ENCODE data around the gene FGGY.
"Not testable (repeated sequence)": the region's sequence is repeated elsewhere in the genome, so short reads cannot be mapped to it uniquely, and the experiment has no call there.

FGGY gene

DNA sequence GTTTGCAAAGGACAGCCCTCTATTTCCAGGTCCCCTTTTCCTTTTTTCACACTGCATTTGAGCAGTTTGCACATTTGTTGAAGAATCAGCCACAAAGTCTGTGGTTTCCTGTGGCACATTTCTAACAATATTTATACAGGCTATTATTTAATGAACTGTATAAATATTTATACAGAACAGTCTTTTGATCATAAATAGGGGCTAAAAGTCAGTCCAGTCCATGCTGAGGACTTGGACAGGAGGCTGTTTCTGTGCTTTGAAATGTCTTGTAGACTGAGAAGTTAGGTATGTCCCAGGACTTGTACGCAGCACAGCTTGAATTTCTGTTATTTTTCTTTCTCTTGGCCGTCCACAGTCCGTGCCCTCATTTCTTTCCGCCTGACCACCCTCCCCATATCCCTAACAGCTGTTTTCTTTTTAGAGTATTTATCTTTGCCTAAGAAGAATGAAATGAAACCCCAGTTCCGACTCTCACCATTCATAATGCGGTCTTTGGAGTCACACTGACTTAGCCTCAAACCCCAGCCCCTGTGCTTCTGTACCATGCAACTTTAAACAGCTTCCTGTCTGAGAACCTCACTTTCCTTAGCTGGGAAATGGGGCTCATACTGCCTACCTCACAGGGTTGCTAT, 19.7 kb downstream of the FGGY start:
- no peak for DNase-seq

DNA sequence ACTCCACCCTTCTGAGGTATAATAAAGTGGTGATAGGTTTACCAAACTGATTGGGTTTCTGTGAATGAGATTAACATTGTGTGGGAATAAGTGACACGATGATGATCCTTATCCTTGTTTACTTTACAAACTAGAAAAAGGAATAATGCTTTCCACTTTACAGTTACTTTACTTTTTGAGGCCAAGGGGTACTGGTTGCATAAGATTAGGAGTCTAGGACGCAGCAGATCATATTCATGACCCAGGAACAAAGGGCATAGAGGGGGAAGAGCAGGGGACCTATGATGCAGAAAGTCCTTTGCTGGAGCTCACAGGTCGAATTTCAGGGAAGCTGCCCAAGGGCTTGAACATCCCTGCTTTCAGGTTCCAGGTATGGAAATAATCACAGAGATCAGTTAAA, 20.4 kb downstream of the FGGY start:
- DNase-seq, result no peak

DNA sequence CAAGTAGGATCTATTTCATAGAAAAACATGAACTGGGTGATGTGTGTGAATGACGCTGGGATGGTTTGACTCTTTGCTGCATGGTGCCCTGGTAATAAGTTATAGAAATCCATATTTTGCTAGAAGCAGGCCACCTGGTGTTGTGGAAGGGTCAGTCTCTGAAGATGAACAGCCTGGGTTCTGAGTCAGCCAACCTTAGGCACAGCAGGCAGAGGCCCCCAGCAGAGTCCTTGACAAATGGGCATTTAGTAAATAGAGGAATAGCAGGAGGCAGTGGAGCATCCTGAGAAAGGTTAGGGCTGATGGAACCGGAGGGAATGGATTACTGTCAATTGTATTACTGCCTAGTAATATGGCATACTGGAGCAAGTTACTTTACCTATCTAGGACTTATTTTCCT, 20.9 kb downstream of the FGGY start:
- no peak for DNase-seq

DNA sequence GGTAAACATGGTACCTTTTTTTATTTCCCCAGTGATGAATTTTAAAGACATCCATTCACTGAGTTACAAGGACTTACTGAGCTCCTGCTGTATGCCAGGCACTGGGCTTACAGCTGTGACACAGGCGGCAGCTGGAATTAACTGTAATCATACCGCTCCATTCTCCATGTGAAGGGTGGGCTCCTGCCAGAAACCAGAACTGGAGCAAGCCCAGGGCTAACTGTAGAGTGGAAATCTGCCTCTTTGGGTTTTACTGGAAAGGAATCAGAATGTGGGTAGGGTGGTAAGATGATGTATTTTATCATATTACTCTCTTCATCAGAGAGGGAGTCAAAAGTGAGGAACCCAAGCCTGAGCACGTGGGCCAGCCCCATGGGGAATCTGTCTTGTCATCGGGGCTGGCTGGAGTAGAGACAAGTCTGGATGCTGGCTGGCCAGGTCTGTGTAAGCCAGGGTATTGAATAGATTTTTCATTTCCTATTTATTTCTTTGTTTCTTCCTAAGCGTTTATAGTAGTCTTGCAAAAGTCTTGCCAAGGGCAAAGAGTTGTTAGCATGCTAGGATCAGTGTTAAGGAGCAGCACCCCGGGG, 21.5 kb downstream of the FGGY start:
- no peak for DNase-seq

DNA sequence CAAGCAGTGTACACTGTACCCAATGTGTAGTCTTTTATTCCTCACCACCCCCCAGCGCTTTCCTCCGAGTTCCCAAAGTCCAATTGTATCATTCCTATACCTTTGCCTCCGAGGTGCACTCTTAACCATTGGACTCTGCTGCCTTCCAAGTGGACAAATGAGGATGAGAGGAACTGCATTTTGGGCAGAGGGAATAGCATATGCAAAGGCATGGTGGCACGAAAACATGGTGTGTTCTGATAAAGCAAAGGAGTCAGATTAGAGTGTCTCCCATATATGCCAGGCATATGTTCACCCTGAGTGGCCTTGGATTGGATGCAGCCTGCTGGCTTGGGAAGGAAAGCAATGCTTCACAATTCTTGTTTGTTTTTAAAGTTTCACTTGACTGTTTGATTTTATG, 25.5 kb downstream of the FGGY start:
- DNase-seq, result no peak

DNA sequence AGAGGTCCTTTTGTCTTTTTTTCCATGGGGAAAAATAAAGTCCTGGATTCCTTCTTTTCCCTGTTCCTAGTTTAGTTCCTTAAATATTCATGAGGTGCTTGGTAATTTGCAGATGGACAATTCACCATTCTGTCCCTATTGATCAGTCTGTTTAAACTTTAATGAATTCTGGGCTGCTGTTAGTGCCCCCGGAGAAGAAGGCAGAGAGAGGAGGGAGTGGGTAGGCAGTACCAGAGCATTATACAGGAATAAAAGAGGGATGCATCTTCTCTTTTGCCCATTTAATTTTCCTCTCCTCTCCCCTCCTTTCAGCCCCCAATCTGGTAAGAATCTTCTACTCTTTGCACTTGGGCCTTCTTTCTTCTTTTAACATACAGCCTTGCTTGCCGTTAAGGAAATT, 25.9 kb downstream of the FGGY start:
- DNase-seq, result no peak

DNA sequence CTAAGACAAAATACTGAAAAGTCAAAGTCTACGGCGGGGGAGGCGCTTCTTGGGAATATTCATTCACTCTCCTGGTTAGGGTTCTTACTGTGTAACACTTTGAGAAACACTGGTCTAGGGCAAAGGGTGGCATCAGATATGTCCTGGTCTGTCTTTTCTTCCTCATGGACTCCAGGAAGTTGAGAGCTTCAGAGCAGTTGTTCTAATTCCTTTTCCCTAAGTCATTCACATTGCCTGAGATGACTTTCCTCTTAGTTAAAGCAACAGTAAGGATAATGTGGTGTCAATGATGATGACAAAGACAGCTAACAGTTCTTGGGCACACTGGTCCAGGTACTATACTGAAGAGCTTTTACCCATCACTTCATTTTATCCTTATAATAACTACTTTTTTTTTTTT, 27.0 kb downstream of the FGGY start:
- DNase-seq, result no peak

DNA sequence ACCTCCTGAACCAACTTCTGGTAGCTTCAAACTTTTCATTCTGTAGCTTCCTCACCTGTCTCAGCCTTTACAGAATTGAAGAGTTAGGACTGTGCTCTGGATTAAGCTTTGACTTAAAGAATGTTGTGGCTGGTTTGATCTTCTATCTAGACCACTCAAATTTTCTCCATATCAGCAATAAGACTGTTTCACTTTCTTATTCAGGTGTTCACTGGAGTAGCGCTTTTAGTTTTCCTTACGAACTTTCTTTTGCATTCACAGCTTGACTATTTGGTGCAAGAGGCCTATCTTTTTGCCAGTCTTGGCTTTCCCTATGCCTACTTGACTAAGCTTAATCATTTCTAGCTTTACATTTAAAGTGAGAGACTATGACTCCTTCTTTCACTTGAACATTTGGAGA, 31.5 kb downstream of the FGGY start:
- DNase-seq, result no peak

DNA sequence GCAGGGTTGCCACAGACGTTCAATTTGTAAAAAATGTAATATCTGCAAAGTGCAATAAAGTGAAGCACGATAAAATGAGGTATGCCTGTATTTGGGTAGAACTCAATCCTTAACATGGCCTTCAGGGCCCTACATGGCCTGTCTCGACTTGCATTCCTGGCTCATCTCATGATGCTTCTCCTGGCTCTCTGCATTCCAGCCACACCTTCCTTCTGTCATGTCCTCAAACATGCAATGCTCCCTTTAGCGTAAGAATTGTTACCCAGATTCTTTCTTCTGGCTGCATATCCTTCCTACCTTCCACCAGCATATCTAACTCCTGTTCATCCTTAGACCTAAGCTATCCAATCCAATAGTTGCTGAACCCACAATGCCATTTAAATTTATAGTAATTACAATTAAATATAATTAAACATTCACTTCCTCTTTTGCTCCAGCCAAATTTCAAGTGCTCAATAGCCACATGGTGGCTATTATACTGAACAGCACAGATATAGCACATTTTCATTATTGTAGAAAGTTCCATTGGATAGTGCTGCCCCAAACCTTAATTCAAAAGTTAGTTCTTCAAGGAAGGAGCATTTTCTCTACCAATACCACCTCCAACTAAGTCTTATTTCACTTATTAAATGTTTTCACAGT, 32.6 kb downstream of the FGGY start:
- no peak for DNase-seq

DNA sequence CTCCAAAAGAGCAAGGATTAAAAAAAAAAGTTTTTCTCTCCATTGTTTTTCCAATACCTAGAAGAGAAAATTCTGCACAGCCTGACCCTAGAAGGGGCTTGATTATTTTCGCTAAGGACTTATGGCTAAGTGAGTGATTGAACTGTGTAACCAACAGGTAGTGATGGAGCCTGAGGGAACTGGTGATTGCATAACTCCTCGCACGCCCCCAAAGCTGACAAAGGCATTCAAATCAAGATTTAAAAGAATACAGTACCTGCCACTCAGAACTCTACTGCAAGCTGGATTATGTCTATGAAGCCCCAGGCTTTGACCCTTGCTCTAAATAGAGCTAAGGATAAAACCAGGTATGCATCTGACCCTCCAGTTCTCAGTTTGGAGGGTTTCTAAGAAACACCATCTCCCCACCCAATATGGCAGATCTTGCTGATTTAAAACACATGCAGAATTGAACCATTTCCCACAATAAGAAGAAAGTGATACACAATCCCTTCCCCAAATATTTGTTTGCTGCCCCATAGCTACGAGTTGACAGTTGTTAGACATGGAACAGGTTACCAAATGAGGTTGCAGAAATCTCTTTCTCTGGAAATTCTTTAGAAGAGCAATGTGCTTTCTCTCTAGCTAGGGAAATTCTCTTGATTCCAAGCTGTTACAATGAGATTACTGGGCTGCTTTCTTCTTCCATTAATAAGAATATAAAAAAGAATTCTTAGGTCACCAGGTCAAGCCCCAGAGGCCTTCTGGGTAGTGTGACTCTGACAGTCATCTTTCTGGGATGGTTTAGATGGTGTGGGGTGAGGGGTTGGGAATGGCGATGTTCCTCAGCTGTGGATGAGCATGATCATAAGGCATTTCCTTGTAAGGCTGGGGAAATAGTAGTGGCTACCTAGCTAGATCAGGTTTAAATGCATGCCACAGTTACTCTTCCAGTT, 35.1 kb downstream of the FGGY start:
- DNase-seq, result no peak

DNA sequence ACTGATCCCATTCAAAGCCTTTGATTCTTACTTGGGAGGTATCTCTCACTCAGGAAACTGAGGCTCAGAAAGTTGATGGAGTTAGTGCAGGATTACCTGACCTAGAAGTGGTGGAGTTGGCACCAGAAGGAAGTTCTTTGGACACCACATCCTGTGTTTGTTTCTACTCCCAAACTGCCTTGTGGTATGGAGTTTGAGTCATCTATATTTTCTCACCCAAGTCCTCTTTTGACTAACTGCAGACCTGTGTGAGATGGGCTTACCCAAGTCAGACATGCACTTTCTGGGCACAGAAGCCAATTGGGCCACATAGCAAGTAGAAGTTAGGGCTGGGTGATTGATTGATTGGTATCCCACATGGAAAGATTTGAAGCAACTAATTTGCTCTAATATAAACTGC, 36.1 kb downstream of the FGGY start:
- DNase-seq, result no peak

DNA sequence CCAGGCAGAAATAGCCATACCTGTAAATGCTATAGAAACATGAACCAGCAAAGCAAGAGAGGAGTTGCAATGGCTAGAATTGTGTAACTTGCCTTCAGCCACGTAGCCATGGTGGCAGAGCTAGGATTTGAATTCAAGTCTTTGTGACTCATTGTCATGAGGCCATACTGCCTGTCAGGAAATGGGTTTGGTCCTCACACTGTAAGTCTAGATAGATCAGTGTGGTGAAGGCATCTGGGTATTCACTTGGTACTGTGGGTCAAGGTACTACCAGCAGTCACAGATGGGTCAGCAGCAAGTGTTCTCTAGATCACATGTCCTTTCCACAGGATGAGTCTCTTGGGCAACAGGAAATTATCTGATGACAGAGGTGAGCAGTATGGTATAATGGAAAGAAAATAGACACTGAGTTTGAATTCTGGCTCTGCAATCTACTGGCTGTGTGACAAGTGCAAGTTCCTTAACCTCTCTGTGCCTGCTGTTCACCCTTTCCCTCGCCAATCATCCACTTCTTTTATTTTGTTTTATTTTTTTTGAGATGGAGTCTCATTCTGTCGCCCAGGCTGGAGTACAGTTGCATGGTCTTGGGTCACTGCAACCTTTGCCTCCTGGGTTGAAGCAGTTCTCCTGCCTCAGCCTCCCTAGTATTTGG, 36.9 kb downstream of the FGGY start:
- no peak for DNase-seq

DNA sequence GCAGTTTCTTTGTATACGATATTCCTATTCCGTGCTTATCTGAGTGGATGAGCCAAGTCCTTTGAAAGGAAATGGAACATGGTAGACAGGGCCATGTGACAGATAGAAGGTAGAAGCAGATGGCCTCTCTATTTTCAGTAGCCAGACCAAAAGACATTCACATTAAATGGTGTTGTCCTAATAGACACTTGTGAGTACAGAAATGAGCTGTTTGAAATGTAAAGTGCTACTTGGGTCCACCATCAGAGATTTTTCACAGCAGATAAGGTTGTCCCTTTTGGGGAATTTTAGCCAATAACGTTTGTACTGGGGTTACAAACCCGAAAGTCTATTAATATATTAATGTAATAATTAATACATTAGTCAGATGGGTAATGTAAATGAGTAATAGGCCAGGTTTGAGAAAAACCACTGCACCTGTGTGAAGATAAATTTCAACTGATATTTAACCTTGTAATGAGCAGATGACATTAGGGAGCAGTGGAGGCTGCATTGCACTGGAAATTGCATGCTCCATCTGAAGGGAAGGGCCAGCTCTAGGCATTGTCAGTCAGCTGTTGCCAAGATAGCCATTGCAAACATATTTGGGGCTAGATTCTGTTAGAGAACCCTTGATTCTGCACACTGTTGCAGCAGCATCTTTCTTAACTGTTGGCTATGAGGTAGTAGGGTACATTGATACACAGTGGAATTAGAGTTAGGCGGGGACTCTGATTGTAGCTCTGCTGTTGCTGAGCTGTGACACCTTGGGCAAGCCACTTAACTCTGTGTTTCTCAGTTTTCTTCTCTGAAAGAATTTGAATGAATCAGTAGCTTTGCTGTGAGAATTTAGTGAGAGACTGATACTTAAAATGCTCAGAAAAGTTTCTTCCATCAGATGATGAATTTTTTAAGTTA, 43.8 kb downstream of the FGGY start:
- no peak for DNase-seq

DNA sequence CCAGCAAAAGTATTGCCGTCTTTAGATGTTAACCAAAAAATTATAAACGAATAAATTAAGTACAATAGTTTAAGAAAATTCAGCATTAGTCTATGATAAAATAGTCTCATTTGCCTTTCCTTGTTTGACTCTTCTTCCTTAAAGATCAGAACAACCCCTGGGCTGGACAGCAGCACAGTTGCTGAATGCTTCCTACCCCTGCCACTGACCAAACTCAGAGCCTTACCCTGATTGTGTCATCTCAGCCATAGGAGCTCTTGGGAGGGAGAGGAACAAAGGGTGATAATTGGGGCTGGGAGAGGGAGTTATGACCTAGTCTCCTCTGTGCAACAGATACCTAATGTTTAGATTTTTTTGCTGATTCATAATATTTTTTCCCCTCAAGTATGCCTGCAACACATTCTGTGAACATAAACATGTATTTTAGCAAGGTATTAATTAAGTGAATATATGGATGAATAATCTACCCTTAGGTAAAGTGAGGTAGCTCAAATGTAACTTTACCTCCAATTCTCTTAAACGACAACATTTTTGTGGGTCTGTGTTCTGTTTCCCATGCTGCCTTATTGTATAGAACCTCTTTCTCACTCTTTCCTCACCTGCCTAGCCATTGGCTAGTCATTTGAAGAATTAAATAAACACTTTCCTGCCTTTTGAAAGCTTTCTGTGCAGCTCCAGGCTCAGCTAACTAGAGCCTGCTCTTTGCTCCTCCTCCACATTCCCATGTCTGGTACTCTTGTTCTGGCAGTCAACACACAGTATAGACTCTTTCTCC, 46.1 kb downstream of the FGGY start:
- no peak for DNase-seq

DNA sequence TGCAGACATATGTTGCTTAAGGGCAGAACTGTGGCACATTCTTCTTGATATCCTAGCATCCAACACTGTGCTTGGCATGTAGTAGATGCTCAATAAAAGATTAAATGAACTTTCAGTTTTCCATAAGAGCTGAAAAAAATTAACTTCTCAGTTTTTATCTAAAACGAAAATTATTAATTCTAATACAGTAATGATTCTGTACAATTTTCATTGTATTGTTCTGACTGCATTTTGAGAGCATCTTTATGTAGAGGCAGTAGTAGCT, 46.6 kb downstream of the FGGY start:
- DNase-seq, result no peak

DNA sequence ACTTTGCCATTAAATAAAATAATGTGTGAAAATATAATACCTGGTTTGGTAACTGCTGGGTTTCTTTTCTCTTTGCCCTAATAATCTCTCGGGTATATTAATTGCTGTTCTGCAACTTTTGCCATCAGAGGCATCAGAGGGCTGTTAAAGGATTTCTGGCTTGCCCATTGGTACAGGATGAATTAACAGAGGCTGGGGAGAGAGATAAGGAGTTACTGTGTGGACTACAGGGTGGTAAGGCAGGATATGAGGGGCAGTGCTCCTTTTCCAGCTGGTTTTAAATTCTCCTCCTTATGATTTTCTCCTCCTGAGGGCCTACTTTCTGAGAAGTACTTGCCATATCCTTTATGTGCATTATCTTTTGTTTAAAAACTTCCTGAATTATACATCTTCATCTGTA, 48.3 kb downstream of the FGGY start:
- no peak for DNase-seq

DNA sequence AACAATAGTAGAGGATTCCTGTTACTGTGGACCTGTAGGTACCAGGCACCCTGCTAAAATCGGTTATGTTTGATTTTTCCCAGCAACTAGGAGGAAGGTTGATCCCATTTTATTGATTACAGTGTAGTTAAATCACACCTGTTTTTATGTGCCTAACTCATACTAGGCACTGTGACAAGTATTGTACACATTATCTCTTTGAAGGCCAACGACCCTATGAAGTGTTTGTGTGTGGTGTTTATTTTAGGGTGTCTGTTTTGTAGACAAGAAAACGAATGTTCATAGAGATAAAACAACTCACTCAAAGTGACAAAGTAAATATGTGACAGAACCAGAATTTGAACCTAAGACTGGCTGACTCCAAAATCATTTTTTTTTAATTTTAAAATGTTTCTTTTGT, 49.5 kb downstream of the FGGY start:
- no peak for DNase-seq

DNA sequence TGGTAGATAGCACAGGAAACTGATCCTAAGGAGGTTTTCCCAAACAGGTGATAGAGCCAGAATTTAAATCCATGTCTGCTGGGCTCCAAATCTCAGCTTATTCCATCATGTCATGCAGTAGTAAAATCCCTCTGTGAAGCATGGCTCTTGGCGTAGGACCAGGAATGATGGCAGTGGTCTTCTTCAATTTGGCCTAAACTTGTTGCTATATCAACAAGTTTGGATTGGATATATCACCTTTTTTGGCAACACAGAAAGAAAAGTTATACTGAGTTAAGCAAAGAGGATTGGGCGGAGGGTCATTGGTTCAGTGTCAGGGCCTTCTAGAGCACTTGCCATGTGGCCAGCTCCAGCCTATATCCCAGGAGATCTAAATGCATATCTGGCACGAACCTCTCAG, 52.2 kb downstream of the FGGY start:
- no peak for DNase-seq

DNA sequence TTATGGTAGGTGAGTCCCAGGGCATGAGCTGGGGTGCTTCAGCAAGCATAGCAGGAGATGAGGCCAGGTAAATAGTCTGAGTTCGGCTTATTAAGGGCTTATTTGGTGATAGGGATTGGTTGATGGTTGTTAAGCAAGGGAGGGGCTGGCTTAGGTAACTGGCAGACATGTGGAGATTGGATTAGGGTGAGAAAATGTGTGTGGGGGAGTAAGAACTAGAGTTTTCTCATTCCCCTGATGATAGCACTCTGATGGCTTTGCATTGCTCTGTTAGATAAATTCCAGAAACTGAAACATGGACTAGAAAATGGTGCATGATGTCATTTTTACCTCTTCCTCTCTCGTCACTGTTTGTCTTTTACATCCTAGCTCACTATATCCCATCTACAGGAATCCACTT, 53.6 kb downstream of the FGGY start:
- no peak for DNase-seq

DNA sequence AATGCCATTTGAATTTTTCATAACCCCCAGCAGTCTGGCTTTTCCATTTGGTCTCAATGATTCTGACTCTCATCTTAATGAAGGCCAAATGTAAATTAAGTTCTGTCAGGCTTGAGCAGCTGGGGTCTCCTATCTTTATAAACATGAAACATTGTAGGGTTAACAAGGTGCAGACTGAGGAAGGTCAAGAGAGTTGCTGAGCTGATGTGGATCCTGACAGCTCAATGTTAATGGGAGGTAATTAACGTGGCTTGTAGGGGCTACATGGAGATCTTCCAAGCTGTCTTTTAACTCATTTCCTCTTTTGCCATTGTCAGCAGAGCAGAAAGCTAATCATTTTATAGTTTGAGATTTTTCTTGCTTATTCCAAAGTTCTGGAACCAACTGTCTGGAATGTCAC, 55.2 kb downstream of the FGGY start:
- DNase-seq, result no peak

DNA sequence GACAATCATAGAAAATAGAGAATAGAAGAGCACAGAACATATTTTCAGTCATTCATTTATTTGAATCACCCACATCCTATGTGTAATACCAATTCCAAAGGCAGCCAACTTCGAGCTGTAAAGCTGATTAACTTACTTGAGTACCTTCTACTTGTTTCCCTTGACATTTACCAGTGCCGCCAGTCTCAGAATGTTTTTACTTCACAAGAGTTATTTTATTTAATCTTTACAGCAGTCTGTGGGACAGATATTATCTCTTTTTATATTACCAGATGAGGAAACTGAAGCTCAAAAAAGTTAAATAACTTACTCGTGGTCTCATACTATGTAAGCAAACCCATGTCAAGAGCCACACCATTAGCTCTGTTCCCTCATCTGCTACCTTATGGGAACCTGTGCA, 56.6 kb downstream of the FGGY start:
- DNase-seq, result no peak

DNA sequence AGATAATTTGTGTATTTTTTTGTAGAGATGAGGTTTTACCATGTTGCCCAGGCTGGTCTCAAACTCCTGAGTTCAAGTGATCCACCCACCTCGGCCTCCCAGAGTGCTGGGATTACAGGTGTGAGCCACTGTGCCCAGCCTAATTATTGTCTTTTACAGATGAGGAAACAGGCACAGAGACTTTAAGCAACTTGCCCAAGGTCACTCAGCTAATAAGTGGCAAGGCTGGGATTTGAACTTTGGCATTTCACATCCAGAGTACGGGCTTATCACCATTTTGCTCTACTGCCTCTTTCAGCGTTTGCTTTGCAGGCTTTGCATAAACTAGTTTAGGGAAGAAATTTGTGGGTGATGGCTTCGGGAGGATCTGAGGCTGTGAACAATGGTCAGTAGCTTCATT, 57.3 kb downstream of the FGGY start:
- not testable (repeated sequence) for DNase-seq
